BE2C (cell line): Measurements from ENCODE around the gene VPS41.
A peak's percentile ranks its signal among the peaks of the same experiment; 100 is the strongest.

Experiments
- DNase-seq: peaks from one replicate; pipeline ENCODE4 v3.0.0-alpha.2; 2020
- H3K27me3 ChIP-seq: fragments of 250-450 bp; sonication (Bioruptor Pico); 2 replicates; pipeline ENCODE4 v1.5.1; 2020; ENCODE audit warnings: mild to moderate bottlenecking
- H3K36me3 ChIP-seq: fragments of 250-450 bp; sonication (Bioruptor Pico); 2 replicates; pipeline ENCODE4 v1.5.1; 2020; ENCODE audit warnings: mild to moderate bottlenecking
- H3K4me1 ChIP-seq: fragments of 250-450 bp; sonication (Bioruptor Pico); 2 replicates; pipeline ENCODE4 v1.5.1; 2020
- H3K4me3 ChIP-seq: 2 replicates; pipeline ENCODE4 v1.5.1; 2011; ENCODE audit warnings: low read depth, low read length
- H3K9me3 ChIP-seq: fragments of 250-450 bp; sonication (Bioruptor Pico); 2 replicates; pipeline ENCODE4 v1.5.1; 2020
- CTCF ChIP-seq: IDR thresholded peaks from 2 replicates; pipeline ENCODE4 v1.5.1; 2012; ENCODE audit warnings: mild to moderate bottlenecking, low read depth, low read length

The VPS41 gene

GRCh38 chr7:38886265-38886664 lies 22.7 kb downstream of the VPS41 start:
- Histone ChIP-seq H3K27me3 (no peaks in the 10 kb centered on the region), H3K9me3 (no peaks in the 10 kb centered on the region), H3K4me1 (no peaks in the 10 kb centered on the region), H3K36me3 (no peaks in the 10 kb centered on the region), H3K4me3 (no peak overlapping the region)
- TF ChIP-seq CTCF = no peak
- no peak for DNase-seq

- TF ChIP-seq CTCF = no peak
- no peak overlapping the region for H3K4me3 ChIP-seq
- H3K27me3 ChIP-seq = no peaks in the 10 kb centered on the region
- H3K4me1 ChIP-seq = no peaks in the 10 kb centered on the region
- no peaks in the 10 kb centered on the region for H3K9me3 ChIP-seq
- no peak for DNase-seq
- H3K36me3 ChIP-seq = no peaks in the 10 kb centered on the region
These were observed 25.3 kb downstream of the VPS41 start for GRCh38 chr7:38883706-38884105.

GRCh38 chr7:38881947-38882684 lies 26.9 kb downstream of the VPS41 start:
- H3K4me3 ChIP-seq = no peak overlapping the region
- no peaks in the 10 kb centered on the region for H3K4me1 ChIP-seq
- TF ChIP-seq CTCF = no peak
- no peak for DNase-seq
- H3K36me3 ChIP-seq = no peaks in the 10 kb centered on the region
- H3K27me3 ChIP-seq = no peaks in the 10 kb centered on the region
- no peaks in the 10 kb centered on the region for H3K9me3 ChIP-seq

GRCh38 chr7:38881015-38881414 lies 28.0 kb downstream of the VPS41 start:
- DNase-seq = no peak
- Histone ChIP-seq H3K27me3 (no peaks in the 10 kb centered on the region), H3K9me3 (no peaks in the 10 kb centered on the region), H3K36me3 (no peaks in the 10 kb centered on the region), H3K4me3 (no peak overlapping the region), H3K4me1 (no peaks in the 10 kb centered on the region)
- 0 out of 2 replicates have a peak, but pooled peaks have one; percentile 20 for TF ChIP-seq CTCF

GRCh38 chr7:38880454-38880853 lies 28.5 kb downstream of the VPS41 start:
- no peaks in the 10 kb centered on the region for H3K9me3 ChIP-seq
- H3K27me3 ChIP-seq = no peaks in the 10 kb centered on the region
- TF ChIP-seq CTCF = no peak
- H3K36me3 ChIP-seq = no peaks in the 10 kb centered on the region
- no peaks in the 10 kb centered on the region for H3K4me1 ChIP-seq
- no peak overlapping the region for H3K4me3 ChIP-seq
- no peak for DNase-seq

- Histone ChIP-seq H3K9me3 (no peaks in the 10 kb centered on the region), H3K36me3 (no peaks in the 10 kb centered on the region), H3K4me1 (no peaks in the 10 kb centered on the region), H3K27me3 (no peaks in the 10 kb centered on the region), H3K4me3 (no peak overlapping the region)
- no peak for TF ChIP-seq CTCF
- no peak for DNase-seq
These were observed 29.0 kb downstream of the VPS41 start for GRCh38 chr7:38880035-38880434.
